ENCODE data around the gene MCM3AP. TPM values are rescaled to one million over a fixed set of nuclear protein-coding genes. Genes with fewer than 3 reads are reported as not detected.
A peak's percentile ranks its signal among the peaks of the same experiment; 100 is the strongest.

The MCM3AP gene
- 100 to 1,000 TPM; 161 to 193 TPM for total RNA-seq

GRCh38 chr21:46285206-46285661, at the start of gene MCM3AP:
Gene MCM3AP, minus strand, starts transcription at chr21:46285611. Its CDS starts 325 bp downstream, at chr21:46285286.
- ATAC-seq (no peak), DNase-seq (ENCODE audit: low spot score) (no peak)
- Mint-ChIP-seq H3K27ac (peak within 1 kb of the TSS; percentile 91), H3K9me3 (no peaks in the 10 kb centered on the region), H3K4me1 (ENCODE audit: low read depth in 2 of 2) (peaks cover 31 to 48% of the 10 kb centered on the region in 2 donors), H3K4me3 (peak within 1 kb of the TSS; percentile 97), H3K36me3 (peaks cover 11% of the 10 kb centered on the region), H3K27me3 (no peaks in the 10 kb centered on the region)

GRCh38 chr21:46334351-46335140, 49.1 kb upstream of the MCM3AP start:
- Mint-ChIP-seq H3K36me3 (peaks cover 29% of the 10 kb centered on the region), H3K27ac (no peak overlapping the region), H3K9me3 (no peaks in the 10 kb centered on the region), H3K4me3 (no peak overlapping the region), H3K27me3 (no peaks in the 10 kb centered on the region), H3K4me1 (ENCODE audit: low read depth in 2 of 2) (peaks cover 6% of the 10 kb centered on the region in 2 donors)
- no peak for DNase-seq (ENCODE audit: low spot score)
- no peak for ATAC-seq

- no peaks in the 10 kb centered on the region for H3K9me3 Mint-ChIP-seq
- H3K27me3 Mint-ChIP-seq: no peaks in the 10 kb centered on the region
- peaks cover 17% of the 10 kb centered on the region for H3K36me3 Mint-ChIP-seq
- H3K4me1 Mint-ChIP-seq (ENCODE audit: low read depth in 2 of 2): peaks cover 13 to 18% of the 10 kb centered on the region in 2 donors
- ATAC-seq: no peak
- no peak for DNase-seq (ENCODE audit: low spot score)
- no peak overlapping the region for H3K27ac Mint-ChIP-seq
- no peak overlapping the region for H3K4me3 Mint-ChIP-seq
Observed at GRCh38 chr21:46329796-46330195, 44.4 kb upstream of the MCM3AP start.

- no peak overlapping the region for H3K4me3 Mint-ChIP-seq
- H3K9me3 Mint-ChIP-seq: no peaks in the 10 kb centered on the region
- peaks cover 13 to 19% of the 10 kb centered on the region in 2 donors for H3K4me1 Mint-ChIP-seq (ENCODE audit: low read depth in 2 of 2)
Observed at GRCh38 chr21:46328151-46328550, 42.7 kb upstream of the MCM3AP start.

GRCh38 chr21:46327711-46328110, 42.3 kb upstream of the MCM3AP start:
- DNase-seq (ENCODE audit: low spot score): no peak
- peaks cover 17% of the 10 kb centered on the region for H3K36me3 Mint-ChIP-seq

More at GRCh38 chr21:46328151-46328550, 42.7 kb upstream of the MCM3AP start:
- ATAC-seq (no peak), DNase-seq (ENCODE audit: low spot score) (no peak)
- Mint-ChIP-seq H3K36me3 (peaks cover 17% of the 10 kb centered on the region), H3K27me3 (no peaks in the 10 kb centered on the region), H3K27ac (no peak overlapping the region)

GRCh38 chr21:46326110-46326703, 40.8 kb upstream of the MCM3AP start:
- Mint-ChIP-seq H3K27ac (peak overlapping the region in 1 of 2 donors; percentile 61), H3K4me1 (ENCODE audit: low read depth in 2 of 2) (peaks cover 20 to 30% of the 10 kb centered on the region in 2 donors), H3K4me3 (peak overlapping the region; percentile 86), H3K27me3 (no peaks in the 10 kb centered on the region), H3K9me3 (no peaks in the 10 kb centered on the region), H3K36me3 (peaks cover 17% of the 10 kb centered on the region)
- no peak for ATAC-seq
- DNase-seq (ENCODE audit: low spot score): no peak

More at GRCh38 chr21:46327711-46328110, 42.3 kb upstream of the MCM3AP start:
- Mint-ChIP-seq H3K4me1 (ENCODE audit: low read depth in 2 of 2) (peaks cover 13 to 22% of the 10 kb centered on the region in 2 donors), H3K9me3 (no peaks in the 10 kb centered on the region), H3K4me3 (no peak overlapping the region), H3K27ac (no peak overlapping the region), H3K27me3 (no peaks in the 10 kb centered on the region)
- no peak for ATAC-seq

- ATAC-seq (peak in 1 of 2 donors; percentile 15), DNase-seq (ENCODE audit: low spot score) (no peak)
- Mint-ChIP-seq H3K27ac (peak overlapping the region; percentile 26 to 61), H3K4me1 (ENCODE audit: low read depth in 2 of 2) (peaks cover 20 to 24% of the 10 kb centered on the region in 2 donors), H3K4me3 (peak overlapping the region; percentile 86), H3K36me3 (peaks cover 10% of the 10 kb centered on the region), H3K27me3 (no peaks in the 10 kb centered on the region), H3K9me3 (no peaks in the 10 kb centered on the region)
Observed at GRCh38 chr21:46325073-46325912, 39.9 kb upstream of the MCM3AP start.

- peak overlapping the region; percentile 86 for H3K4me3 Mint-ChIP-seq
- ATAC-seq (peak; percentile 90 to 91), DNase-seq (ENCODE audit: low spot score) (peak; percentile 92)
- H3K36me3 Mint-ChIP-seq: peaks cover 10% of the 10 kb centered on the region
- H3K9me3 Mint-ChIP-seq: no peaks in the 10 kb centered on the region
- H3K4me1 Mint-ChIP-seq (ENCODE audit: low read depth in 2 of 2): peaks cover 20 to 24% of the 10 kb centered on the region in 2 donors
- peak overlapping the region; percentile 86 to 91 for H3K27ac Mint-ChIP-seq
- H3K27me3 Mint-ChIP-seq: no peaks in the 10 kb centered on the region
Observed at GRCh38 chr21:46324390-46325072, 39.1 kb upstream of the MCM3AP start.

- Mint-ChIP-seq H3K4me3 (peak within 1 kb of the TSS; percentile 86), H3K4me1 (ENCODE audit: low read depth in 2 of 2) (peaks cover 20 to 24% of the 10 kb centered on the region in 2 donors), H3K27me3 (no peaks in the 10 kb centered on the region), H3K9me3 (no peaks in the 10 kb centered on the region), H3K36me3 (peaks cover 10% of the 10 kb centered on the region), H3K27ac (peak within 1 kb of the TSS; percentile 86 to 91)
- ATAC-seq (peak; percentile 91 to 94), DNase-seq (ENCODE audit: low spot score) (peak; percentile 99)
Observed at GRCh38 chr21:46323710-46324389, 38.4 kb upstream of the MCM3AP start, which contains the start of the genes C21orf58 and PCNT. Gene C21orf58, minus strand, starts transcription at chr21:46323870. Its CDS starts 1,132 bp downstream, at chr21:46322738. Gene PCNT, plus strand, starts transcription at chr21:46324156. Its CDS starts 73 bp downstream, at chr21:46324229.

- DNase-seq (ENCODE audit: low spot score) (no peak), ATAC-seq (no peak)
- Mint-ChIP-seq H3K4me3 (peak overlapping the region; percentile 86), H3K27me3 (no peaks in the 10 kb centered on the region), H3K27ac (peak overlapping the region; percentile 86 to 91), H3K9me3 (no peaks in the 10 kb centered on the region), H3K36me3 (peaks cover 9% of the 10 kb centered on the region), H3K4me1 (ENCODE audit: low read depth in 2 of 2) (peaks cover 20 to 24% of the 10 kb centered on the region in 2 donors)
Observed at GRCh38 chr21:46323227-46323709, 37.9 kb upstream of the MCM3AP start.

- Mint-ChIP-seq H3K27me3 (no peaks in the 10 kb centered on the region), H3K4me1 (ENCODE audit: low read depth in 2 of 2) (peaks cover 20 to 24% of the 10 kb centered on the region in 2 donors), H3K4me3 (peak overlapping the region; percentile 86), H3K36me3 (peaks cover 6% of the 10 kb centered on the region), H3K27ac (peak overlapping the region; percentile 86 to 91), H3K9me3 (no peaks in the 10 kb centered on the region)
- ATAC-seq: no peak
- no peak for DNase-seq (ENCODE audit: low spot score)
Observed at GRCh38 chr21:46322351-46323226, 37.2 kb upstream of the MCM3AP start.
